Activated T-helper 9 cell treated with anti-CD3 and anti-CD28 coated beads, Interleukin-2, amount 50 U/mL, for 16 hours (primary cell): ENCODE measurements around the gene DHRS13.

Experiments used
- DNase-seq: peaks from one replicate; pipeline ENCODE4 v3.0.0-alpha.2; 2020; ENCODE audit warnings: low read depth

Gene DHRS13

GRCh38 chr17:28902819-28903545, at the start of gene DHRS13:
Gene DHRS13 (minus strand): TSS chr17:28903079. CDS start chr17:28902944, 135 bp downstream.
- DNase-seq = peak; percentile 91

GRCh38 chr17:28951991-28952975, 49.4 kb upstream of the DHRS13 start:
- DNase-seq = peak; percentile 90

GRCh38 chr17:28951428-28951990, 48.6 kb upstream of the DHRS13 start, which contains the start of gene PHF12:
Gene PHF12 (minus strand): TSS chr17:28951518. CDS start chr17:28950960, 558 bp downstream.
- peak; percentile 99 for DNase-seq

- DNase-seq = no peak
These were observed 48.0 kb upstream of the DHRS13 start for GRCh38 chr17:28950752-28951427.

- DNase-seq = peak; percentile 37
These were observed 47.3 kb upstream of the DHRS13 start for GRCh38 chr17:28950017-28950751.

GRCh38 chr17:28949185-28950016, 46.5 kb upstream of the DHRS13 start:
- DNase-seq = peak; percentile 44

- no peak for DNase-seq
These were observed 46.0 kb upstream of the DHRS13 start for GRCh38 chr17:28948873-28949184.

GRCh38 chr17:28948342-28948741, 45.5 kb upstream of the DHRS13 start:
- no peak for DNase-seq

- DNase-seq = no peak
These were observed 44.8 kb upstream of the DHRS13 start for GRCh38 chr17:28947639-28948038.

- DNase-seq = no peak
These were observed 43.4 kb upstream of the DHRS13 start for GRCh38 chr17:28946239-28946638.

- DNase-seq = no peak
These were observed 42.2 kb upstream of the DHRS13 start for GRCh38 chr17:28944862-28945741.

- no peak for DNase-seq
These were observed 41.5 kb upstream of the DHRS13 start for GRCh38 chr17:28944343-28944742.

- no peak for DNase-seq
These were observed 40.0 kb upstream of the DHRS13 start for GRCh38 chr17:28942925-28943324.

- DNase-seq = no peak
These were observed 38.4 kb upstream of the DHRS13 start for GRCh38 chr17:28941251-28941650.

GRCh38 chr17:28940675-28941074, 37.8 kb upstream of the DHRS13 start:
- DNase-seq = no peak

GRCh38 chr17:28940142-28940541, 37.3 kb upstream of the DHRS13 start:
- DNase-seq = no peak

GRCh38 chr17:28938552-28938951, 35.7 kb upstream of the DHRS13 start:
- DNase-seq = no peak

GRCh38 chr17:28937044-28937729, 34.3 kb upstream of the DHRS13 start:
- no peak for DNase-seq
